HUDEP-2 (cell line): ENCODE data around the gene LRCH3.

Source experiments
- DNase-seq, 76 experiments: peaks; one replicate each; lab custom pipeline; 2025; ENCODE audit not compliant: unreplicated experiment in 76 of 76; lab: John Stamatoyannopoulos, UW

Gene LRCH3

DNA sequence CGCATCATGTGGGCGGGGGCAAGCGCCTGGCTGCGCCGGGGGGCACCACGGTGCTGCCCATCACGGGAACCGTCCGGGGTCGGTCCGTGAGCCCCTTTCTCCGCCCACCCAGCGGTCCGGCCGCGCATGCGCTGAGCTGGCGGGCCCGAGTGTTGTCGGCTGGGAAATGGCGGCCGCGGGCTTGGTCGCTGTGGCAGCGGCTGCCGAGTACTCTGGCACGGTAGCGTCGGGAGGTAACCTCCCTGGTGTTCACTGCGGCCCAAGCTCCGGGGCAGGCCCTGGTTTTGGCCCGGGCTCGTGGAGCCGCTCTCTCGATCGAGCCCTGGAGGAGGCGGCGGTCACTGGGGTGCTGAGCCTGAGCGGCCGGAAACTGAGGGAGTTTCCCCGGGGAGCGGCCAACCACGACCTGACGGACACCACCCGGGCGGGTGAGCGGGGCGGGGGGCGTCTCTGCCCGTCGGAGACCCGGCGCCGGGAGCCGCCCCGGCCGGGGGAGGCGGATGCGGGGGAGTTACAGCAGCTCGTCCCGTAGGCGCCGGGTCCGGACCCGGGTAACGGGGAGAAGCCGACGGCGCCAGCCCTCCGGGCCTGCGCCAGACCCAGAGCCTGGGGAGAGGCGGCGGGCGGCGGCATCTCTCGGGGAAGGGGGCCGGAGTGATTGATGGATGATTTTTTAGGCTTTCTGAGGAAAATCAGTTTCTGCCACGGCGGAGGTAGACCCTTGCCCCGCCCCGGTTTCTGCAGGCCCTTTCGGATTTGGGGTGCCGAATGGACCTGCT, at the start of gene LRCH3:
TSS of gene LRCH3 (plus strand) at position 142 of the 779 bp plus-strand sequence. CDS start at position 167, 25 bp downstream.
- DNase-seq, result peak in 70 of 76 experiments; percentile 6 to 93 (median 58)

DNA sequence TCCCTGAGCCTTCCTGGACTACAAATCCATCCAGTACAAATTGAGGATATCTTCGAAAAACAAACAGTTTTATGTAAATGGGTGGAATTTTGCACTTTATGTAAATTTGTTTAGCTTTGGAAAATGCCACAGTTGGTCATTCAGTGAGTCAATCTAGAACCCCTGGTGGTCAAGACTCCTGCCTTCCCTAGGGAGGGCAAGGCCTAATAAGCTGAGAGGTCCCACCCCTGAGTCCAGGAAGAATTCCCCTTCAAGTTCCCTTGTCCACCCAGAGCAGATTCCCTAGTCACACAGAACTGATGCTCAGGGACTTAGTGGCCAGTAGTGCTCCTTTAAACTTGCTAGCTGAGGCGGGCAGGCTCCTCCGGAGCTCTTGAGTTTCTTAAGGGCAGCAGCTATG, 48.3 kb upstream of the LRCH3 start:
- DNase-seq, result no peak

DNA sequence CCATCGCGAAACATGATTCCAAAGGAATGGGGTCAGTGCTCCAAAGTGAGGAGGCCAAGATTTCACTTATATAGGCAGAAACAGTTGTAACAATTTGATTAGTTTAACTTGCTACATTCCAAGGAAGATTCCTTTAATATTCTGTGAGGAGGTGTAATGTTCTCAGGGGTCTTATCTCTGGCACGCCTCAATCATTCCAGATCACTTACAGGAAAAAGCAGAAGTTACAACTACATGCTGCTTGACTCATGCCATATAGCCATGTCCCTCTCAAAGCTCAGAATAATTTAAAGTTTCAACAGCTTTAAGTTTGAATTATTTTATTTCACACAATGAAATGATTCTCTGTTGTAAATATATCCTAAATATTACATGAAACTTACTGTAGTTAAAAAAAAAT, 44.8 kb upstream of the LRCH3 start:
- DNase-seq, result peak in 1 of 76 experiments; percentile 10

GRCh38 chr3:197746801-197747237, 44.2 kb upstream of the LRCH3 start:
- no peak for DNase-seq

- no peak for DNase-seq
Observed at GRCh38 chr3:197748597-197749314, 42.3 kb upstream of the LRCH3 start.

GRCh38 chr3:197749315-197749600, 41.8 kb upstream of the LRCH3 start:
- peak in 7 of 76 experiments; percentile 8 to 54 (median 40) for DNase-seq

- peak in 71 of 76 experiments; percentile 10 to 85 (median 67) for DNase-seq
Observed at GRCh38 chr3:197749601-197750395, 41.3 kb upstream of the LRCH3 start, which contains the start of gene FYTTD1. Gene FYTTD1, plus strand, starts transcription at chr3:197749883. Its CDS starts 89 bp downstream, at chr3:197749972.

GRCh38 chr3:197750396-197750831, 40.6 kb upstream of the LRCH3 start:
- DNase-seq, result peak in 43 of 76 experiments; percentile 4 to 56 (median 29)

DNA sequence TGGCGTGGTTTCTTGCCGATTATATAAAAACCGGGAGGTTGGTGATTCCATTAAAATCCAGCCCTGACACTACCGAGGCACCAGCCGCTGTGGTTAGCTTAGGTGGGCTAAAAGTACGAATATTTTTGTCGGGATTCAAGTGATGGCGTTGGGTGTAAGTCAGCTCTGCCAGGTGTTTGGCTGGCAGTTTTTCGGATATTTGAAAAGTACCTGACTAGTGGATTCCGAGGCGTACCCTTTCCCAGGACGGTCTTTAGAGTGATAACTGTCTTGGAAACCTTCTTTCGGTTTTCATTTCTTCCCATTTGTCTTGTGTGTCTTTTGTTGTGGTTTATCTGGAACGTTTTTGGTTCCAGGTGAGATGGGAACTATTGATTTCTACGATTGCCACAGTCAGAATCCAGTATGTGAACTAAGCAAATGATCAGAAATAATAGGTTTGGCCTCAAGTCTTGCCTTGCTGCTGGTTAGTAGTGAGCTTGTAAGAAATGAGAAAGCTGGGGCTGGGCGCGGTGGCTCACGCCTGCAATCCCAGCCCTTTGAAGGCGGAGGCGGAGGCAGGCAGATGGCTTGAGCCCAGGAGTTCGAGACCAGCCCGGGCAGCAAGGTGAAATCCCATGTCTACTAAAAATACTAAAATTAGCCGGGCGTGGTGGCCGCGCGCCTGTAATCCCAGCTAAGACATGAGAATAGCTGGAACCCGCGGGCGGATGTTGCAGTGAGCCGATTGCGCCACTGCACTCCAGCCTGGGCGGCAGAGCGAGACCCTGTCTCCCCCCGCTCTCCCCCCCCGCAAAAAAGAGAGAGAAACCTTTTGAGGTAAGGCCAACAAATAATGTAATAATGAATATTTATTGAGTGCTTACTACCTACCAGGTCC, 40.0 kb upstream of the LRCH3 start:
- peak in 28 of 76 experiments; percentile 4 to 34 (median 13) for DNase-seq

DNA sequence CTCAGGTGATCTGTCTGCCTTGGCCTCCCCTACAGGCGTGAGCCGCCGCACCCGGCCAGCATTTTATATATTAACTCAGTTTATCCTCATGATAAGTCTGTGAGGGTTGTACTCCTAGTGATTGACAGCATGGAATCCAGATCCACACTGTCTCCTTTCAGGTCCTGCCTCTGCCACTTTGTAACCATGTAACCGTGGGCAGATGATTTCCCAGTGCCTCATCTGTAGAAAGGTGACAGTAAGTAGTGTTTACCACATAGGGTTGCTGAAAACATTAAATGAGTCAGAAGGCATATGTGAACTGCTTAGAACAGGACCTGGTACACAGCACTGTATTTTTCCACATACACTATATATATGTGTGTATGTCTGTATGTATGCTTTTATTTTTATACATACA, 38.9 kb upstream of the LRCH3 start:
- DNase-seq, result no peak

DNA sequence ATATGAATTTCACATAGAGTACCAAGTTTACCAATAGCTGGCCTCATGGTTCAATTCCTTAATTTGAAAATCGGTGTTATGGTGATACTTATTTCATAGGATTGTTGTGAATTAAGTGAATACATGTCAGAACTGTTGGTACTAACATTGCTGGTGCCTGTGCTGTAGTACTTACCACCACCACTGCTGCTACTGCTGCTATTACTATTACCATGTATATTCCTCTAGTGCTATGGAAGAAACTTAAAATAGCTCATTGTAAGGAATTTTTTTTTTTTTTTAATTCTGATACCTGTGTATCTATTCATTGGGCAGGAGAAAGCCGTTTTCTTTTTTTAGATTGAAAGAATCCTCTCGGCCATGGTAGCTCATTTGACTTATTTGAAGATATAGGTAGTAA, 37.8 kb upstream of the LRCH3 start:
- no peak for DNase-seq

- no peak for DNase-seq
Observed at GRCh38 chr3:197756704-197757103, 34.4 kb upstream of the LRCH3 start.

- no peak for DNase-seq
Observed at GRCh38 chr3:197758512-197758911, 32.5 kb upstream of the LRCH3 start.

DNA sequence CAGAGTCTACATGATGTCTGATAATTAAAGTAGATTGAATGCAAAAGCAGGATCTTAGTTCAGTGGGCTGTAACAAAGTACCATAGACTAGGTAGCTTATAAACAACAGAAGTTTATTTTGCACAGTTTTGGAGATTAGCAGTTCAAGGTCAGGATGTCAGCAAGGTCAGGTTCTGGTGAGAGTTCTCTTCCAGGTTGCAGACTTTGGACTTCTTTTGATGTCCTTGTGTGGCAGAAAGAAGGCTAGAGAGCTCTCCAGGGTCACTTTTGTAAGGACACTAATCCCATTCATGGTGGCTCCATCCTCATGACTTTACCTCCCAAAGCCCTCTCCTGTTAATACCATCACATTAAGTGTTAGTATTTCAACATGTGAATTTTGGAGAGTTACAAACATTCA, 29.3 kb upstream of the LRCH3 start:
- no peak for DNase-seq

DNA sequence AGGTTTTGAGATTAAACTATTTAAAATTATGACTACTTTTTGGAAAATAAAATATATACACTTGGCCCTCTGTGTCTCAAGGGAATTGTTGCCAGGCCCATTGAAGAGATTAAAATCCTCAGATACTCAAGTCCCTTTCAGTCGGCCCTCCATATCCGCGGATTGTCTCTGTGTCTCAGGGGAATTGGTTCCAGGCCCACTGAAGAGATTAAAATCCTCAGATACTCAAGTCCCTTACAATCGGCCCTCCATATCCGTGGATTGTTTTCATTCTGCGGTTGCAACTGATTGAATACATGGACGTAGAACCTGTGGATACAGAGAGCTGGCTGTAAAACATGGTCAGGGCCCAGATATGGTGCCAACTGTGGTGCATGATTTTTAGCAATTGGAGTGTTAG, 15.7 kb upstream of the LRCH3 start:
- DNase-seq, result no peak

- DNase-seq, result no peak
Observed at GRCh38 chr3:197782230-197782629, 8.8 kb upstream of the LRCH3 start.

DNA sequence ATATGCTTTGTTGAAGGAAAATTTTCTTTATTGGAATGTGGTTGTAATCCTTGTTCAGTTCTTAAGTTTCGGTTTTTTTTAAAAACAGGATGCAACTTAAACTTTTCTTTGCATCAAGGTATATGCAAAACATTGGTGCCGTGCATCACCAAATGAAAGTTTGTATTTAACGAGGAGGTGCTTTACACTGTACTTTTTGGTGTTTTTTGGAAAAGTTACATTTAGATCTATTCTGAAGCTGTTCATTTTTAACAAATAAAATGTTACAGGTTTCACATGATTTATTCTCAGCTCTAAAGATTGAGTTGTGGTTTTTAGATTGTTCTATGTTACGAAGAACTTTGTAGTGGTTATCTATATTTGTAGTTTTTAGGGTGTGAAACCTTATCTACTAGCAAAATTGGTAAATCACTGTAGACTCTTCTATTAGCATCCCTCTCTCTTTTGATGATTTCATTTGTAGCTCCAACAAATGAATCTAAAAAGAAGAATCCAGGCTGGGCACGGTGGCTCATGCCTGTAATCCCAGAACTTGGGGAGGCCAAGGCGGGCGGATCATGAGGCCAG, 7.0 kb upstream of the LRCH3 start:
- no peak for DNase-seq

- no peak for DNase-seq
Observed at GRCh38 chr3:197787412-197787811, 3.6 kb upstream of the LRCH3 start.

- DNase-seq, result no peak
Observed at GRCh38 chr3:197789309-197789708, 1.7 kb upstream of the LRCH3 start.

GRCh38 chr3:197790033-197790432, 1.0 kb upstream of the LRCH3 start:
- no peak for DNase-seq
